Stimulated activated CD4-positive, alpha-beta T cell treated with anti-CD3 and anti-CD28 coated beads, Interleukin-15, amount 100 ng/mL, for 24 hours (primary cell): ENCODE results near the gene LRRN4.
A peak's percentile ranks its signal among the peaks of the same experiment; 100 is the strongest.

ENCODE experiments used
- DNase-seq: peaks from one replicate; pipeline ENCODE4 v3.0.0-alpha.2; 2020

Gene LRRN4

DNA sequence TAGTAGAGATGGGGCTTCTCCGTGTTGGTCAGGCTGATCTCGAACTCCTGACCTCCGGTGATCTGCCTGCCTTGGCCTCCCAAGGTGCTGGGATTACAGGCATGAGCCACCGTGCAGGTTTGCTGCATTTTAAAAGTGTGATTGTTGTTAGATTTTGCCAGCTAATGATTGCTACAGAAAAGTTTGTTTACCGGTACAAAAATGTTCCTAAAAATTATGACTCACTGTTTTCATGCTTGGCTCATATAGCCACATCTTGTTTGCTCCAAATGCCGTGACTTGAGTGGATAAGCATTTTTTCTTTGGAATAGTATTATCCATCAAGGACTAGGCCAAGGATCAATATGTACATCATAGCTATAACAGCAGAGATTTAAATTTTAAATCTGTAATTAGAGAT lies 24.3 kb downstream of the LRRN4 start:
- no peak for DNase-seq

DNA sequence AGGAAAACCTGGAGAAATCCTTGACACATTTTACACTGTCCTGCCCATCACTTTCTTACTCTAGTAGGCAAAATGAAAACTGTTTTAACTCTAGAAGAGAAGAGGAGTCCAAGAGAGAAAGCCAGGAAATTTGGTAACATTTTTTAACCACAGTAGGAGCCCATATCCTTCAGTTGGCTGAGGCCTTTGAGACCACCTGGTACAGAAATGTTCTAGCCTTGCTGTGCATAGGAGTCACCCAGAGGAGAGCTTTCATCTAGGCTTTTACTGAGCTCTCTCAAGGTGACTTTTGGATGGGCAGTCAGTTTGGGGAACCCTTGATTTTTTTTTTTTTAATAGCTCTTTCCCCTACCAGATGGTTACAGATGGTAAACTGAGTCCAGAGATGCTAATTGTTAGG lies 25.0 kb downstream of the LRRN4 start:
- no peak for DNase-seq

DNA sequence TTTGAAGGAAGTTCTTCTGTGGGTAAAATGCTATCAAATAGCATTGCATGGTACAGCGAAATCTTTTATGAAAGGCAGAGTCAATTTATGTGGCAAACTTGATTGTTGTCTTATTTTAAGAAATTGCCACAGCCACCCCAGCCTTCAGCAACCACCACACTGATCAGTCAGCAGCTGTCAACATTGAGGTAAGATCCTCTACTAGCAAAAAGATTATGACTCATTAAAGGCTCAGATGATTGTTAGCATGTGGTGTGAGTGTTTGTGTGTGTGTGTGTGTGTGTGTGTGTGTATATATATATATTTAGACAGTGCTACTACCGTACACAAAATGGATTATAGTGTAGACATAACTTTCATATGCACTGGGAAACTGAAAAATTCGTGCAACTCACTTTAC lies 27.8 kb downstream of the LRRN4 start:
- no peak for DNase-seq

DNA sequence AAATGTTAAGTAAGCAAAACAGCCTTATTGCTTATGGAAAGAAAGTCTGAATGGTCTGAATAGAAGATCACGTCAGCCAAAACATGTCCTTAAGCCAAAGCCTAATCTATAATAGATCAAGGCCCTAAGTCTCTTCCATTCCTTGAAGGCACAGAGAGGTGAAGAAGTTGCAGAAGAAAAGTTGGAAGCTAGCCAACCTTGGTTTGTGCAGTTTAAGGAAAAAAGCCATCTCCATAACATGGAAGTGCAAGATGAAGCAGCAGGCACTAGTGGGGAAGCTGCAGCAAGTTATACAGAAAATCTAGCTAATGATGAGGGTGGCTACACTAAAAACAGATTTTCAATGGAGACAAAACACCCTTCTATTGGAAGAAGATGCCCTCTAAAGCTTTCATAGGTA lies 29.1 kb downstream of the LRRN4 start:
- no peak for DNase-seq

DNA sequence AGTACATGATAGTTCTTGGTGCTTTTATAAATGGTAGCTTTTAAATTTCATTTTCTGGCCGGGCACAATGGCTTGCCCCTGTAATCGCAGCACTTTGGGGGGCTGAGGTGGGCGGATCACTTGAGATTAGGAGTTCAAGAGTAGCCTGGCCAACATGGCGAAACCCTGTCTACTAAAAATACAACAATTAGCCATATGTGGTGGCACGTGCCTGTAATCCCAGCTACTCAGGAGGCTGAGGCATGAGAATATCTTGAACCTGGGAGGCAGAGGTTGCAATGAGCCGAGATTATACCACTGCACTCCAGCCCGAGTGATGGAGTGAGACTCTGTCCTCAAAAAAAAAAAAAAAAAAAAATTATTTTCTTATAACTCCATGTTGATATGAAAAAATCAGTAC lies 36.0 kb downstream of the LRRN4 start:
- DNase-seq = no peak

DNA sequence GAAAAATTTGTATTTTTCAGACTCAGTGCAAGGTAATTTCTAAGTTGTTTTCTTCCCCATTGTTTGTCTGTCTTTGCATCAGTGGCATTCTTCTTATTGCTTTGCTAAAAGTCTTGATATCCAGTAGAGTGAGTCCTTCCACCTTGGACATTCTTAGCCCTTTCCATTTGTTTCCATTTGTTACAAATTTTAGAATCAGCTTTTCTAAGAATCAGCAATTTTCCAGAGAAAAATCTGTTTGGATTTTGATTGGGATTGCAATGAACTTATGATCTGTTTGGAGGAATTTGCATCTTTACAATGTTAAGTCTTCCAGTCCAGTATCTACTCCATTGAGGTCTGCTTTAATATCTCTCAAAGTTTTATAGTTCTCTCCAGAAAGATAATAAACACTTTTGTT lies 36.4 kb downstream of the LRRN4 start:
- no peak for DNase-seq

DNA sequence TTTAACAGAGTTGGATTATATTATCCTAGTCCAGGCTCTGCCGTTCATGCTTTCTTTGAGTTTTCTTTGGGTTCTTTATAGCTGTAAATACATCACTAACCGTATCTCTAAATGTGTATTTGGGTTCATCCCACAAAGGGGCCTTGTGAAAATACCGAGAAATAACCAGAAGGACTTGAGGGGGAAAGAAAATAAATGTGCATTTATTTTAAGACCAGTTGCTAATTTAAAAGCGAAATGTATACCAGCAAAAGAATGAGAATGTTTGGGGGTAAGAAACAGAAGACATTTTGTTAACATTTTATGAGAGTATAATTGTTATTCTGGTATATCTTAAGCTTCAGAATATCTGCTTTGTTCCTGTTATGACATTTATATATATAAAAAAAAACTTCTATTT lies 38.9 kb downstream of the LRRN4 start:
- no peak for DNase-seq

DNA sequence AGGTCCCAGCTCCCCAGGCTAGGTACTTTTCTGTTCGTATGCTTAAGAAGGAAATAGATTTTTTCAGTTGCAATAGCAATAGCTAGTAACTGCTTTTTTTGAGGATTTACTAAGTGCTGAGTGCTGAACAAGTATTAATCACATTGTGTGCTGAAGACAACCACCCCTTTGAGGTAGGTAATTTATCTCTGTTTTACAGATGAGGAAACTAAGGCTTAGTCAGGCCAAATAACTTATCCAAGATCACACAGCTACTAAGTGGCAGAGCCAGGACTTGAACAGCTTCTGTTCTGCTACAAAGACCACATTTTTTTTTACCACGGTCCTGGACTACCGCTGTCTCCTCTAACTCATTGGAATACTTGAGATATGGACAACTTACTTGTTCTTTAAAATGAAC lies 39.8 kb downstream of the LRRN4 start:
- no peak for DNase-seq

DNA sequence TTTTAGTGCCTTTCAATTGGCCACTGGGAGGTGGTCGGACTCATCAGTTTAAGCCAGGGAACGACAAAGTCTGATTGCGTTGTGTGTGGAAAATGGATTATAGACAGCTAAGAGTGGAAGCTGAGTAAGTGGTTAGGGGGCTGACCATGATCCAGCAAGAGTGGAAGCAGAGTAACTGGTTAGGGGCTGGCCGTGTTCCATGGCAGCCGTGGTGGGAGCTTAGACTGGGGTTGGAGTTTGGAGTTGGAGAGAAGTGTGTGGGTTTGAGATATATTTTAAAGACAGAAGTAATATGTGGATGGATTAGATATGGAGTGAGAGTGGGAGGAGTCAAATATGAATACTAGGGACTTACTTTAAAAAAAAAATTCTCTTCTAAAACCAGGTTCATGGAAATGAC lies 41.7 kb downstream of the LRRN4 start:
- no peak for DNase-seq

DNA sequence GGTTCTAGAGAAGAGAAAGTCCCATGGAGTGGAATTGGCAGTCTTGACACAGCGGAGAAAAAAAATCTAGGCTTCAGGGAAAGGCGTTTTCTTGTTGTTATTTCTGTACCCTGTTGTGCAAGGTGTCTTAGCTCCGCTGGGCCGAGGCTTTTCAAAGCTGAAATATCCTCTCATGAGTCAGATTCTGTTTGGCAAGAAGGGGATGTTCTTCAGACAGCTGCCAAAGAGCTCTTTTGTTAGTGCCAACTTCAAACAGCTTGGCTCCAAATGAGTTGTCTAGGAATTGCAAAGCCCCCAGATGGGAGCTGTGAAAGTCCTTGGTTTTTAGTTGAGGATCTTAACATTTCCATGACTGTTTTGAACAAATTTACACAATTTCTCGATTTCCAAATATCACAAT lies 45.6 kb downstream of the LRRN4 start:
- DNase-seq = no peak

DNA sequence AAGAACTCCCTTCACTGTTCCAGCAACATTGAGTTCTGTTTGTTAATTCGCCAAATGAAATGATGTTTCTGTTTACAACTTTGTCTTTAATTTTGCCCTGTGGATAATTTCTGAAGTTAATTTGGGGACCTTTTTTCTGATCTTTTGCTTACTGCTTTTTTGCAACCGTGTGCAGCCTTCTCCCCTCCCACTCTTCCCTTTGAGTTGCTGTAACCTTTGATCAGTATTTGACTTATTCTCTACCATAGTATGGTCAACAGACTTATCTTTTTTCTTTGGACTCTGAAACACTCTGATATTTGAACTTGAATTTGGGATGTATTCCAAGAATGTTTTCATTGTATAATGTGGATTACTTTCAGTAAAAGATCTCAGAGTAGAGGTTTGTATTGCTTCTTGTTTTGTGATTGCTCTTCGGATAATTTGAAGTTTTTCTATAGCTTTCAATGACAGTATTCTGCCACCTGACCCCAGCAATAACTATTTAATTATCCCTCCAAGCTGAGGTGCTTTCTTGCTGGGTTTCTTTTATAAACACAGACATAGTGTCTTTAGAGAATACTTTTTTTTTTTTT lies 46.2 kb downstream of the LRRN4 start:
- no peak for DNase-seq

DNA sequence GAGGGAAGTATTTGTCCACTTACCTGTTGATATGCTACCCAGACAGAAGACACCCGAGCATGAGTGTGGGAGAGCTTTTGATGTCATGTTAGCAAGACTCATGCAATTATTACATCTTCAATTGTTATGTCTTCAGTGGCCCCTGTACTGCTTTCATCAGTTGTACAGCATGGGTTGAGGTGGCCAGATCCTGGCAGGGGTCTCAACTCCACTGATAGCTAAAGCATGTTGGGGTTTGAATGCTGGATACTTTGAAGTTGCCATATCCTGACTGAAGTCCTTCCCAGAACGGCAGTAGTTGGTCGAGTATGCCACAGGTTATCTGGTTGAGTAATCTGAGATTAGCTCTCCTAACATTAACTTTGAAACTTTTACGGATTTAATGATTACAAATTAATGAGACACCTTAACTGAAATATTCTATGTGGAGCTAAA lies 46.7 kb downstream of the LRRN4 start:
- no peak for DNase-seq

DNA sequence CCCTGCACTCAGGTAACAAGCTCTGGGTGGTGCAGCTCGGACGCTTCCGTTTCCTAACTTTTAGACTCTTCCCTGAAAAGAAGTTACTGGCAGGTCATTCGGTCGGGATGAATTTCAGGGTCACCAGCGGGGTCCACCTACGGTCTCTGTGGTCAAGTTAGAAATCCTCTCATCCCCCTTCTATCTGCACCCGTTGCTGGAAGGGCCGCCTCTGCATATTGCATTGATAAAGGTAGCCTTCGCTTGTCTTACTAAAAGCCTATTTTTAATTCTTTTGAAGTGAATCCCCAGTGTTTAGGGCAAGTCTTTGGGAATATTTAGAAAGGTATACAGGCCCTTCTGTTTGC lies 47.3 kb downstream of the LRRN4 start:
- no peak for DNase-seq

DNA sequence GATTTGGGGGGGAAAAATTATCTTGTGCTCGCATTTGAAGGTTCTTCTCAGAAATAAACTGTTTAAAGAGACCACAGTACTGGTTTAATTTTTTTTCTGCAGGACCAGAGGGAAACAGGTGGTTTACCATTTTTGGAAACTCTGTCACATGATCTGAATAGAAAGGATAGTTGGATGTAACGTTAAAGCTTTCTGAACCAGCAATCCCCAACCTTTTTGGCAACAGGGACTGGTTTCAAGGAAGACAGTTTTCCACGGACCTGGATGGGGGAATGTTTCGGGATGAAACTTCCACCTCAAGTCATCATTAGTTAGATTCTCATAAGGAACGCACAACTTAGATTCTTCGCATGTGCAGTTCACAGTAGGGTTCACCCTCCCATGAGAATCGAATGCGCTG lies 53.0 kb downstream of the LRRN4 start:
- DNase-seq = no peak

DNA sequence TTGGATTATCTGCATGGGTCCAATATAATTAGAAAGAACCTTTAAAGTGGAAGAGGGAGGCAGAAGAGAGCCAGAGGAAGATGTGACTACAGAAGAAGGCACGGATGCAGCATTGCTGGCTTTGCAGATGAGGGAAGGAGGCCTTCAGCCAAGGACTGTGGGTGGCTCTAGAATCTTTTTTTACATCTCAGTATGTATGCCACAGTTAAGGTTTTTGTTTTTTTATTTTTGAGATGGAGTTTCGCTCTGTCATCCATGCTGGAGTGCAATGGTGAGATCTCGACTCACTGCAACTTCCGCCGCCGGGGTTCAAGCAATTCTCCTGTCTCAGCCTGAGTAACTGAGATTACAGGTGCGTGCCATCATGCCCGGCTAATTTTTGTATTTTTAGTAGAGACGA lies 54.1 kb downstream of the LRRN4 start:
- DNase-seq = no peak

DNA sequence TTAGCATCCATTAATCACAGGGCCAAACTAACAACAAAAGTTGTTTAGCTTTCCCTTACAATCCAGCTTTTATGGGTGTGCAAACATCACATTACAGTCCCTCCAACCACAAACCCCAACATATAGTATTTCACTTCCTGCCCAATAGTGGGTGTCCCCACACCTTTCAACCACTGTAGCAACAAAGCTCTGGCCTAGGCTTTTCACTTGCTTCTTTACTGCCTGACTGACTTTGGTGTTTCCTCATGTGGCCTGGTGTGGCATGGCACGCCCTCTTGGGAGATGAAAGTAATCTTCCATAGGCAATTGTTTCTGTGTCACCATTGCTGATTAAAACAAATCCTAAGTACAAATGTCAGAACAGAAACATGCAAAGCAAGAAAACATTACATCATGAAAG lies 57.1 kb downstream of the LRRN4 start:
- DNase-seq = peak; percentile 27

DNA sequence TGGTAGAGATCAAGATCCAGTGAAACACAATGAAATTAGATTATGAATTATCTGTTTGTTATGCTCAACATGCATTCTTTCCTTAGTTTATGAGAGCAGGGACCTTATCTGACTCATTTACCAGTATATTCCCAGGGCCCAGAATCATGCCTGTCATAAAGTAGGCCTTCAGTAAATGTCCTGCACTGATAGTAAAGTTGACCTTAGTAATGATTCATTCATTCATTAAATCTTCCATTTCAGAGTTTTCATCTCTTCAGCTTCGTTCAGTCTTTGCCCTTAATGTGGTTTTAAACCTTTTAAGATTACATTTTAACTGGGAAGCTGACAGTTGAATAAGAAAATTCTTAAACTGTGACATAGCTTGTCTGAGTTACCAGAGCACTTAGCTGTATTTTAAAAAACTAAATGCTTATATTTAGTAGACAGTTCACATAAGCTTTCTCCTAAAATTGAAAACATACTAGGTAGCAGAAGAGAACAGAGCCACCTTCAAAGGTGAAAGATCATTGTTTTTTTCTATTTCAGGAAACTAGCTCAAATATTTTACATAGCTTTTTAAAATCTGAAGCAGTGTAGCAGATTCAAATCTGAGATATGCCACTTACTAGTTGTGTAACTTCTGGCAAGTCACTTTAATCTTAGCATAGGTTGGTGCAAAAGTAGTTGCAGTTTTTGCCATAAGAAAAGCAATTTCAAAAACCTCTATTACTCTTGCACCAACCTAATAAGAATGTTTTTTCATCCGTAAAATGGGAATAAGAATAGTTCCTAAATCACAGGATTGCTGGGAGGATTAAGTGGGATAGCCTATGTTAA lies 62.0 kb downstream of the LRRN4 start:
- no peak for DNase-seq

DNA sequence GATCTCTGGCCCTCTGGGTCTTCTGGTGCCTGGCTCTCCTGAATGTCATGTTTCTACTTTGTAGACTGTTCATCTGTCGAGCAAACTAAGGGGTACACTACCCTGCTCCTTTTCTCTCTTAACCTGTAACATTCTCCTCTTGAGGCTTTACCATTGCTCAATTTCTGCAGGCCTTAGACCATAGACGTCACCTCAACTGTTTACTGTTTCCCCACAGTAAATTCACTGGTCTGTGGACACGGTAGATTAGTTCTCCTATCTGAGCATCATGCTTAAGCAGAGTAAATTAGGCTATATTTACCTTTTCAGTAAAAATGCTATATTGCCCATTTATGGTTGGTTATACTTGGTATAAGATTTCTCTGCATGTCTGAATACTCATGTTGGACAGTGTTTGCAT lies 62.9 kb downstream of the LRRN4 start:
- no peak for DNase-seq
